ENCODE data around the gene UPK1A. TPM values are rescaled to one million over a fixed set of nuclear protein-coding genes. Genes with fewer than 3 reads are reported as not detected.

UPK1A gene
- total and polyA plus RNA-seq, 10 of the 15 experiments (the other 5 are each of a cell fraction or from before 2014, with no cell fraction given): 0.15 to 1.9 (median 0.26) TPM; not detected in 7

DNA sequence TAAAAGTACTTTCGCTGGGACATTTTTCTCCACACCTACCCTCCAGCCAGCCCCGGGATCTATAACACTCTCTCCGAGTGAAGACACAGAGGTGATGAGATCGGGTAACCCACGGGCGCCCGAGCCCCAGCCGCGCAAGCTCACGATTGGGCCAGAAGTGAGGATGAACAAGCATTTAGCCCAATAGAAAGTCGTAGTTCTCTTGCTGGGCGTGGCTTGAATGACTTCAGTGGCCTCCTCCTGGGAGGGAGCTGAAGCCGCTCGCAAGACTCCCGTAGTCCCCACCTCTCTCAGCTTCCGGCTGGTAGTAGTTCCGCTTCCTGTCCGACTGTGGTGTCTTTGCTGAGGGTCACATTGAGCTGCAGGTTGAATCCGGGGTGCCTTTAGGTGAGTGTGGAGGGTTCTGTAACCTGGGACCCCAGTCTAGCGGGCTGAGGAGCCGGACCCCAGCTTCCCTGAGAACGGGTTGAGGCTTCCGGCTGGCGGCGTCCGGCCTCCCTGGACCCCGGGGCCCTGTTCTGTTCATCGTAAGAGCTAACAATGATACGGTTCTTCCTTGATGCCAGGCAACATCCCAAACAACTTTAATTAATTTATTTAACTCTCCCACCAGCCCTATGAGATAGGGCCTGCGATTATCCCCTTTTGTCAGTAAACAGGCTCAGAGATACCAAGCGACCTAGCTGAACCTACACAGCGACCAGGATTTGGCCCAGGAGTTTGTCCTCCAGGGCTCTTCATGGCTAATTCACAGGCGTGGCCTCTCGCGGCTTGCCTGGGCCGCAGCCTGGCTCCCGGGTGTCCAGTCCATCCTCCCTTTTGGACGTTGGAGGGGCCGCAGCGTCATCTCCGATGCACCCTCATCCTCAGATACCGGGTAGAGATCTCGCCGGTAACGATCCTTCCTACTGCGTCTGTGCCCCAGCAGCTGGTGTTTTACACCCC lies 18.0 kb upstream of the UPK1A start, which contains the start of gene COX6B1 (continued):
- peak; percentile 39 for TF ChIP-seq RELA (IDR thresholded peaks at IDR 0.05; ENCODE audit: borderline replicate concordance, partially characterized antibody)
- TF ChIP-seq SMC3 (IDR thresholded peaks at IDR 0.05; ENCODE audit: borderline replicate concordance, low read length): no peak
- TF ChIP-seq, protein P1, sequence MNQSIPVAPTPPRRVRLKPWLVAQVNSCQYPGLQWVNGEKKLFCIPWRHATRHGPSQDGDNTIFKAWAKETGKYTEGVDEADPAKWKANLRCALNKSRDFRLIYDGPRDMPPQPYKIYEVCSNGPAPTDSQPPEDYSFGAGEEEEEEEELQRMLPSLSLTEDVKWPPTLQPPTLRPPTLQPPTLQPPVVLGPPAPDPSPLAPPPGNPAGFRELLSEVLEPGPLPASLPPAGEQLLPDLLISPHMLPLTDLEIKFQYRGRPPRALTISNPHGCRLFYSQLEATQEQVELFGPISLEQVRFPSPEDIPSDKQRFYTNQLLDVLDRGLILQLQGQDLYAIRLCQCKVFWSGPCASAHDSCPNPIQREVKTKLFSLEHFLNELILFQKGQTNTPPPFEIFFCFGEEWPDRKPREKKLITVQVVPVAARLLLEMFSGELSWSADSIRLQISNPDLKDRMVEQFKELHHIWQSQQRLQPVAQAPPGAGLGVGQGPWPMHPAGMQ (IDR thresholded peaks at IDR 0.05; ENCODE audit: borderline replicate concordance): no peak
- TF ChIP-seq NFXL1 (IDR thresholded peaks at IDR 0.05; ENCODE audit: borderline replicate concordance): no peak
- TF ChIP-seq ATF3 (IDR thresholded peaks at IDR 0.05; ENCODE audit: borderline replicate concordance, extremely low read depth, low read depth, low read length): no peak
- TF ChIP-seq TAF1 (IDR thresholded peaks at IDR 0.05; ENCODE audit: borderline replicate concordance, low read depth, low read length): peak; percentile 84; the same call in 1 of the 2 replicates
- TF ChIP-seq SUPT20H (IDR thresholded peaks at IDR 0.05; ENCODE audit: borderline replicate concordance, control insufficient read depth, low read depth, low read length): no peak
- TF ChIP-seq RB1 (IDR thresholded peaks at IDR 0.05; ENCODE audit: borderline replicate concordance): no peak
- peak; percentile 42; the same call in 1 of the 2 replicates for TF ChIP-seq HCFC1 (IDR thresholded peaks at IDR 0.05; ENCODE audit: low read length)
- TF ChIP-seq FOXM1 (IDR thresholded peaks at IDR 0.05; ENCODE audit: low read depth, low read length): no peak
- TF ChIP-seq ESRRA (IDR thresholded peaks at IDR 0.05; ENCODE audit: low read length): no peak
- no peak for TF ChIP-seq ASH2L (IDR thresholded peaks at IDR 0.05; ENCODE audit: borderline replicate concordance, low read depth)
- peak; percentile 64; the same call in 1 of the 2 replicates for TF ChIP-seq MXI1 (IDR thresholded peaks at IDR 0.05; ENCODE audit: low read depth, low read length)
- no peak for TF ChIP-seq ATF2 (IDR thresholded peaks at IDR 0.05; ENCODE audit: low read length)
- 0 out of 4 replicates have a peak, but pooled peaks of 1 of the 2 experiments have one; percentile 9 for TF ChIP-seq BHLHE40 (IDR thresholded peaks at IDR 0.05; ENCODE audit: borderline replicate concordance in 1 of 2, low read depth in 2 of 2, low read length in 1 of 2)
- TF ChIP-seq CTCF (IDR thresholded peaks at IDR 0.05 in 2 of 3, conservative IDR thresholded peaks at IDR 0.05 in 1 of 3; ENCODE audit: control insufficient read depth in 2 of 3, extremely low read depth in 1 of 3, insufficient read depth in 1 of 3, low read depth in 3 of 3, low read length in 3 of 3): no peak
- TF ChIP-seq, protein P2, sequence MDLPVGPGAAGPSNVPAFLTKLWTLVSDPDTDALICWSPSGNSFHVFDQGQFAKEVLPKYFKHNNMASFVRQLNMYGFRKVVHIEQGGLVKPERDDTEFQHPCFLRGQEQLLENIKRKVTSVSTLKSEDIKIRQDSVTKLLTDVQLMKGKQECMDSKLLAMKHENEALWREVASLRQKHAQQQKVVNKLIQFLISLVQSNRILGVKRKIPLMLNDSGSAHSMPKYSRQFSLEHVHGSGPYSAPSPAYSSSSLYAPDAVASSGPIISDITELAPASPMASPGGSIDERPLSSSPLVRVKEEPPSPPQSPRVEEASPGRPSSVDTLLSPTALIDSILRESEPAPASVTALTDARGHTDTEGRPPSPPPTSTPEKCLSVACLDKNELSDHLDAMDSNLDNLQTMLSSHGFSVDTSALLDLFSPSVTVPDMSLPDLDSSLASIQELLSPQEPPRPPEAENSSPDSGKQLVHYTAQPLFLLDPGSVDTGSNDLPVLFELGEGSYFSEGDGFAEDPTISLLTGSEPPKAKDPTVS (IDR thresholded peaks at IDR 0.05; ENCODE audit: low read depth, low read length): no peak
- TF ChIP-seq SMAD5 (IDR thresholded peaks at IDR 0.05; ENCODE audit: low read depth): peak; percentile 79
- TF ChIP-seq IKZF2 (IDR thresholded peaks at IDR 0.05): no peak
- TF ChIP-seq, protein P3, sequence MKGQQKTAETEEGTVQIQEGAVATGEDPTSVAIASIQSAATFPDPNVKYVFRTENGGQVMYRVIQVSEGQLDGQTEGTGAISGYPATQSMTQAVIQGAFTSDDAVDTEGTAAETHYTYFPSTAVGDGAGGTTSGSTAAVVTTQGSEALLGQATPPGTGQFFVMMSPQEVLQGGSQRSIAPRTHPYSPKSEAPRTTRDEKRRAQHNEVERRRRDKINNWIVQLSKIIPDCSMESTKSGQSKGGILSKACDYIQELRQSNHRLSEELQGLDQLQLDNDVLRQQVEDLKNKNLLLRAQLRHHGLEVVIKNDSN (IDR thresholded peaks at IDR 0.05; ENCODE audit: borderline replicate concordance, extremely low read length, insufficient read depth, low read depth, low read length): no peak
